ENCODE measurements around the gene KCNQ1OT1. TPM values are rescaled to one million over a fixed set of nuclear protein-coding genes. Genes with fewer than 3 reads are reported as not detected.

KCNQ1OT1 gene
- total RNA-seq, 1 donor = 5.1 TPM

DNA sequence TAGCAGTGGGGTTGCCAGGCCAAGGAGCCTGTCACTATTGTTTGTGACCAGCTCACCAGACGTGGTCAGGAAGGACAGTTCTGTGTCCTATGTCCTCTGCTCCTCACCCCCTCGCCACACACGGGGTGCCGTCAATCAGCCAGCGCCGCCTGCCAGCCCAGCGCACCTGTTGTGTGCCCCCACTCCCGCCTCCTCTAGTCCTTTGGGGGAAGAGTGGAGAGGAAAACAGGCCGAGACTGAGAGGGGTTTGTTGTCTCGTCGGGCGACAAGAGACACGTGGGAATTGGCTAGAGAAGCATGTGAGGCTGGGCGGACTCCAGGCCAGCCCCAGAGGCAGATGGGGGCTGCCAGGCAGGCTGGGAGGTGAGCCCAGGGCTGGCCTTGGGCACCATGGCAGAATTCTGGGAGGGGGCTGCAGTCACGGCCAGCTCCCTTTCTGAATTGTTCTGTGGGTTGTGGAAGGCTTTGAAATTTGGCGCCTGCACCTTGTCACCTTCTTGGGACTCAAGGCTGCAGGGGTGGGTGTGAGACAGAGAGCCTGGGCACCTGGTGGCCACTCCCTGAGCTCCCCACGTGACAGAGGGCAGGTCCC, 3.1 kb upstream of the KCNQ1OT1 start:
- no peak overlapping the region for H3K4me2 ChIP-seq (ENCODE audit: insufficient read depth, low read length)
- H3K4me3 ChIP-seq (ENCODE audit: insufficient read depth, low read length) = no peak overlapping the region
- DNase-seq (ENCODE audit: insufficient read length, low spot score, missing footprints) = peak; percentile 84
- no peaks in the 10 kb centered on the region for H3K4me1 ChIP-seq (ENCODE audit: insufficient read depth, low read length)
- H2AFZ ChIP-seq (ENCODE audit: low read length) = no peak overlapping the region
- H3K36me3 ChIP-seq (ENCODE audit: insufficient read depth, low read length) = no peaks in the 10 kb centered on the region
- H4K20me1 ChIP-seq (ENCODE audit: insufficient read depth, low read length) = peaks cover 12% of the 10 kb centered on the region
- peaks cover 19% of the 10 kb centered on the region for H3K79me2 ChIP-seq (ENCODE audit: insufficient read depth, low read length)
- H3K9me3 ChIP-seq (ENCODE audit: low read depth, low read length) = no peaks in the 10 kb centered on the region
- TF ChIP-seq, protein P1, sequence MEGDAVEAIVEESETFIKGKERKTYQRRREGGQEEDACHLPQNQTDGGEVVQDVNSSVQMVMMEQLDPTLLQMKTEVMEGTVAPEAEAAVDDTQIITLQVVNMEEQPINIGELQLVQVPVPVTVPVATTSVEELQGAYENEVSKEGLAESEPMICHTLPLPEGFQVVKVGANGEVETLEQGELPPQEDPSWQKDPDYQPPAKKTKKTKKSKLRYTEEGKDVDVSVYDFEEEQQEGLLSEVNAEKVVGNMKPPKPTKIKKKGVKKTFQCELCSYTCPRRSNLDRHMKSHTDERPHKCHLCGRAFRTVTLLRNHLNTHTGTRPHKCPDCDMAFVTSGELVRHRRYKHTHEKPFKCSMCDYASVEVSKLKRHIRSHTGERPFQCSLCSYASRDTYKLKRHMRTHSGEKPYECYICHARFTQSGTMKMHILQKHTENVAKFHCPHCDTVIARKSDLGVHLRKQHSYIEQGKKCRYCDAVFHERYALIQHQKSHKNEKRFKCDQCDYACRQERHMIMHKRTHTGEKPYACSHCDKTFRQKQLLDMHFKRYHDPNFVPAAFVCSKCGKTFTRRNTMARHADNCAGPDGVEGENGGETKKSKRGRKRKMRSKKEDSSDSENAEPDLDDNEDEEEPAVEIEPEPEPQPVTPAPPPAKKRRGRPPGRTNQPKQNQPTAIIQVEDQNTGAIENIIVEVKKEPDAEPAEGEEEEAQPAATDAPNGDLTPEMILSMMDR (IDR thresholded peaks at IDR 0.05; ENCODE audit: extremely low read depth, low read depth, low read length) = no peak
- peaks cover 7% of the 10 kb centered on the region for H3K27me3 ChIP-seq (ENCODE audit: insufficient read depth, low read length)
- H3K27ac ChIP-seq (ENCODE audit: low read depth, low read length) = no peak overlapping the region

DNA sequence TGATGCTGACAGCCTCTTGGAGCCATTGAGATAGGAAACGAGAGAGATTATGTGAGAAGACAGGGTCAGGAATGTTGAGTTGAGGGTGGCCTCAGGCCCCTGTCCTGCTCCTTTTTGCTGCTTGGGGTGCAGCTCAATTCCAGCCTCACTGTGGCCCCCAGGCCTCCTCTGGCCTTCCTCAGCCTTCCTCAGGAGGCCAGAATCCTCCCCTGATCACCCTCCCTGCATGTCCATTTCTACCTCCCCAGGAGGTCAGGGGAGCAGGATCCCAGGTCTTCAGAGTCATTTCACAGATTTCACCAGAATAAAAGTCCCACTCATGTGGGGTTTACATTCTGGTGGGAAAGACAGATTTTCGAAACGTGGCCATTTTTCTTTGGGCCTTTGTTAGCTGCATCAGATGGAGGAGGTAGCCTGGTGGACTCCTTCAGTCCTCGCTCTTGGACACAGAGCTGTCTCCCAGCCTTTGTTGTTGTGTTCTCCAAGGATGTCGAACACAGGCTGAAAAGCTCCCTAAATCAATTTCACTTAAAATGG, 2.2 kb upstream of the KCNQ1OT1 start:
- TF ChIP-seq, protein P1 (IDR thresholded peaks at IDR 0.05; ENCODE audit: extremely low read depth, low read depth, low read length) = no peak

DNA sequence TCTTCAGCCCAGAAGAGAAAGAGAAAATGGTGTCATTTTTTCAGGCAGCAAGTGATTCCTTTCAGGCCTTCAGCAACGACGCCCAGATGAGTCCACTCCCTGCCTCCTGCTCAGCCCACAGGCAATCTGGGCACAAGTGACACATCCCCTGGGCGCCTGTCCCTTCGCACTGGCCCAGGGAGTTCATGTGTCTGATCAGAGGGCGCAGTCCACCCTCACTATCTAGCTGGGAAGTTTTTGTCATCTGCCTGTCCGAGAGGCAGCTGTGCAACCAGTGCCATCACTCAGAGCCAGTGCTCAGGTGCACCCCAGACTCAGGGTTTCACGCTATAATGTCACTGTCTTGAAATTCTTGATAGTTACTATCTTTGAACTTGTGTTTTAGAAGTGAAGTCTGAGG, 1.4 kb upstream of the KCNQ1OT1 start:
- Histone ChIP-seq H3K4me2 (ENCODE audit: insufficient read depth, low read length) (no peak overlapping the region), H3K27me3 (ENCODE audit: insufficient read depth, low read length) (peaks cover 3% of the 10 kb centered on the region), H2AFZ (ENCODE audit: low read length) (no peak overlapping the region), H3K4me1 (ENCODE audit: insufficient read depth, low read length) (peaks cover 6% of the 10 kb centered on the region), H3K36me3 (ENCODE audit: insufficient read depth, low read length) (no peaks in the 10 kb centered on the region), H3K27ac (ENCODE audit: low read depth, low read length) (no peak overlapping the region), H3K9me3 (ENCODE audit: low read depth, low read length) (no peaks in the 10 kb centered on the region), H3K79me2 (ENCODE audit: insufficient read depth, low read length) (peaks cover 35% of the 10 kb centered on the region), H3K4me3 (ENCODE audit: insufficient read depth, low read length) (no peak overlapping the region), H4K20me1 (ENCODE audit: insufficient read depth, low read length) (peaks cover 26% of the 10 kb centered on the region)
- peak; percentile 80 for DNase-seq (ENCODE audit: insufficient read length, low spot score, missing footprints)
- TF ChIP-seq, protein P1 (IDR thresholded peaks at IDR 0.05; ENCODE audit: extremely low read depth, low read depth, low read length) = no peak

More for the DNA sequence above, 2.2 kb upstream of the KCNQ1OT1 start:
- H3K4me3 ChIP-seq (ENCODE audit: insufficient read depth, low read length) = no peak overlapping the region
- peaks cover 3% of the 10 kb centered on the region for H3K27me3 ChIP-seq (ENCODE audit: insufficient read depth, low read length)
- peaks cover 21% of the 10 kb centered on the region for H4K20me1 ChIP-seq (ENCODE audit: insufficient read depth, low read length)
- peaks cover 3% of the 10 kb centered on the region for H3K4me1 ChIP-seq (ENCODE audit: insufficient read depth, low read length)
- DNase-seq (ENCODE audit: insufficient read length, low spot score, missing footprints) = peak; percentile 81
- peaks cover 28% of the 10 kb centered on the region for H3K79me2 ChIP-seq (ENCODE audit: insufficient read depth, low read length)
- H2AFZ ChIP-seq (ENCODE audit: low read length) = no peak overlapping the region
- H3K36me3 ChIP-seq (ENCODE audit: insufficient read depth, low read length) = no peaks in the 10 kb centered on the region
- no peak overlapping the region for H3K27ac ChIP-seq (ENCODE audit: low read depth, low read length)
- H3K4me2 ChIP-seq (ENCODE audit: insufficient read depth, low read length) = no peak overlapping the region
- no peaks in the 10 kb centered on the region for H3K9me3 ChIP-seq (ENCODE audit: low read depth, low read length)

DNA sequence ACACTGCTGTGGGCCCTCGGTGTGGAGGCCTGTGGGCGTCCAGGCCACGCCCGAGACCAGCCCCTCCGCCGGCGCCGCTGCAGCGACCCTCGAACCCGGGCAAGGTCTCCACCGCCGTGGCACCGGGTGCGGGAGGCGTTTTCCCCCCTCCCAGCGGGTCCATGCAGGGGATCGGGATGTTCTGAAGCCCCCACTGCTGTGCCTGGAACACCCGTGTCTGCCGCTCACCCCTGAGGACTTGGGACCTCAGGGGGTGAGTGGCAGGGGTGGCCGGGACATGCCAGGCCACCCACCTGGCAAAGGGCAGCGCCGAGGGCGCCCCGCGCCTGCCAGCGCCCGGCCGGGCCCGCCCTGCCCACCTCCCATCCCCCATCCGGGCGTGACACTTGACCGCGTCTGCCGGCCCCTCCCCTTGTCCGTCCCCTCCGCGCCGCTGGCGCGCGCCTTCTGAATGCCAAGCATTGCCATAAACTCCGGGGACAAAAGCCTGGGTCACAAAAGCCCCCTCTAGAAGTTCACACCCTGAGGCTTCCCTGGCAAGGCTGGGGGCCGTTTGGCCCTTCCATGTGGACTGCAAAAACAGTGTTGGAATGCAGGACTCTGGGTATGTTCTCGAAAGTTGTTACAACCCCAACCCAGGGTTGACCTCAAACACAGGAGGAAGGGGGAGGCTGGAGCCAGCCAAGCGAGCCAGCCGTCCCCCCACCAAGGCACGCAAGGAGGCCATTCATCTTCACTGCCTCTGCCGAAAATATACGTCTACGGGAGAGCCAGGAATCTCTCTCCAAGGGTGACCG, 819 bp upstream of the KCNQ1OT1 start:
- H3K27ac ChIP-seq (ENCODE audit: low read depth, low read length) = peak overlapping the region; percentile 51
- peaks cover 31% of the 10 kb centered on the region for H4K20me1 ChIP-seq (ENCODE audit: insufficient read depth, low read length)
- H3K4me1 ChIP-seq (ENCODE audit: insufficient read depth, low read length) = peaks cover 7% of the 10 kb centered on the region
- TF ChIP-seq, protein P1 (IDR thresholded peaks at IDR 0.05; ENCODE audit: extremely low read depth, low read depth, low read length) = no peak
- H3K27me3 ChIP-seq (ENCODE audit: insufficient read depth, low read length) = peaks cover 3% of the 10 kb centered on the region
- H3K9me3 ChIP-seq (ENCODE audit: low read depth, low read length) = no peaks in the 10 kb centered on the region
- H3K36me3 ChIP-seq (ENCODE audit: insufficient read depth, low read length) = no peaks in the 10 kb centered on the region
- H3K4me2 ChIP-seq (ENCODE audit: insufficient read depth, low read length) = peak overlapping the region; percentile 83
- H3K79me2 ChIP-seq (ENCODE audit: insufficient read depth, low read length) = peaks cover 41% of the 10 kb centered on the region
- peak overlapping the region; percentile 41 for H2AFZ ChIP-seq (ENCODE audit: low read length)
- peak overlapping the region; percentile 86 for H3K4me3 ChIP-seq (ENCODE audit: insufficient read depth, low read length)
- peak; percentile 84 for DNase-seq (ENCODE audit: insufficient read length, low spot score, missing footprints)

Measured in osteoblast (primary cell).